ENCODE measurements around the gene LRP1B.
"Not testable (repeated sequence)": the region's sequence is repeated elsewhere in the genome, so short reads cannot be mapped to it uniquely, and the experiment has no call there.

Gene LRP1B

DNA sequence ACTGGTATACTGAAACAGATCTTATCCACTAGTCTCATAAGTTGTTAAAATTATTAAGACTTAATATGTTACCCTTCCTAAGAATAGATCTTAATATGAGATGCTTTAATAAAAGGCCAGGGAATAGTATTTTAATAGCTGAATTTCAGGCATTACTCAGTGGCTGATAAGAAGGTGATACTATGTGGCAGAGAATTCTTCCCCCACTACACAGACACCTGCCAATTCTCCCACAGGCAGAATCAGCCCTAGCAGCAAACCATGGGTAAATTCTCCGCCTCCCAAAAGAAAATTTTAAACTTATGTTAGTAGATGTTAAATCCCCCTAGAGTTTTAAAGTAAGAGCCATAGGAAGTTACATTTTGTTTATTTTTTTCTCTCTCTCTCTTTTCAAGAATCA, 888.8 kb downstream of the LRP1B start:
- no peak for DNase-seq

DNA sequence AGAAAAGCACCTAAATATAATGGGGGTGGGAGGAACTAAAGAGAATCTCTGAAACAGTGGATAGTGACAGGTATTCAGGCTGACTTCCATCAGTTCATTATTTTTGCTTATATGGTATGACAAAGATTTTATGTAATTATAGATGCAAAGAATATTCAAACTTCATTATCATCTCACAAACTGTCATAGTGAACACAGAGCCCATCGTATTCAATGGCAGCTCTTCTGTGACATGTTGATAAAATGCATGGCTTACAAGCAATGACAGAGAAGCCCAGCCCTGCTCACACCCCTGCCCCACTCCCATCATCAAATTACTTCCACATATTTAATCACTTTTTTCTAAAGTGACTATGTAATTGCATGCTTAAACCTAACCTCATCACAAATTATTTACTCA, 904.3 kb downstream of the LRP1B start:
- DNase-seq, result no peak

- DNase-seq, result peak in 1 of 4 experiments; percentile 39
Measured at GRCh38 chr2:141207036-141207385, 923.8 kb downstream of the LRP1B start.

GRCh38 chr2:141201016-141201565, 929.7 kb downstream of the LRP1B start:
- no peak for DNase-seq

GRCh38 chr2:141200191-141200590, 930.6 kb downstream of the LRP1B start:
- no peak for DNase-seq

DNA sequence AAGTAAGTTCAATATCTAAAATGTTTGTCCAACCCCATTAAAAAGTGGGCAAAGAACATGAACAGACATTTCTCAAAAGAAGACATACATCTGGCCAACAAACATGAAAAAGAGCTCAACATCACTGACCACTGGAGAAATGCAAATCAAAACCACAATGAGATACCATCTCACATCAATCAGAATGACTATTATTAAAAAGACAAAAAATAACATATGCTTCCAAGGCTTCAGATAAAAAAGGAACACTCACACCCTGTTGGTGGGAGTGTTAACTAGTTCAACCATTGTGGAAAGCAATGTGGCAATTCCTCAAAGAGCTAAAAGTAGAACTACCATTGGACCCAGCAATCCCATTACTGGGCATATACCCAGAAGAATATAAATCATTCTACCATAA, 931.1 kb downstream of the LRP1B start:
- no peak for DNase-seq

DNA sequence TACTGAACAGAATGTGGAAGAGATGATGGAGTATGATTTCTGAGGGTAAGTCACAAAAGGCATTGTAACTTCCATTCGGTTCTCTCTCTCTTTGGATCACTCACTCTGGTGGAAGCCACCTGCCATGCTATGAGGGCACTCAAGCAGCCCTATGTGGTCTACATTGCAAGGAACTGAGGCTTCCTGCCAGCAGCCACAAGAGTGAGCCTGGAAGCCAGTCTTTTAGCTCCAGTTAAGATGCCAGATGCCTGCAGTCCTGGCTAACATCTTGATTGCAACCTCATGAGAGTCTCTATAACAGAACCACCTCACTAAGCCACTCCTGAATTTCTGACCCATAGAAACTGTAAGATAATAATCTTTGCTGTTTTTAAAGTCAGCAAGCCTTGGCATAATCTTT, 935.7 kb downstream of the LRP1B start:
- DNase-seq, result no peak

DNA sequence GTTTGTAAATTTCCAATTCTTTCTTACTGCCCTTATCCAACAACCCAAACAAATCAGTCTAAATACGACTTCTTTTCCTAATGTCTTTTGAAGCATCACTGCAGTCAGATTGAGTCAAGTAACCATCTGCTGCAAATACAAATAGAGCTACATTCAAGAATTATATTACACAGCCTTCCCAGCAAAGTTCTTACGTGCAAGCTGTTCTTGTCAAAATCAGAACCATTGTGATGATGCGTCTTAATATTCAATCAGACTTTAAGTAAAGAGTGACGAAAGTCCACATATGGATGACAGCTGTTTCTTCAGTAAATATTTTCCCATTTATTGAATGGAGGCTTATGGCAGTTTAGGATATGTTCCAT, 943.8 kb downstream of the LRP1B start:
- DNase-seq, result no peak

DNA sequence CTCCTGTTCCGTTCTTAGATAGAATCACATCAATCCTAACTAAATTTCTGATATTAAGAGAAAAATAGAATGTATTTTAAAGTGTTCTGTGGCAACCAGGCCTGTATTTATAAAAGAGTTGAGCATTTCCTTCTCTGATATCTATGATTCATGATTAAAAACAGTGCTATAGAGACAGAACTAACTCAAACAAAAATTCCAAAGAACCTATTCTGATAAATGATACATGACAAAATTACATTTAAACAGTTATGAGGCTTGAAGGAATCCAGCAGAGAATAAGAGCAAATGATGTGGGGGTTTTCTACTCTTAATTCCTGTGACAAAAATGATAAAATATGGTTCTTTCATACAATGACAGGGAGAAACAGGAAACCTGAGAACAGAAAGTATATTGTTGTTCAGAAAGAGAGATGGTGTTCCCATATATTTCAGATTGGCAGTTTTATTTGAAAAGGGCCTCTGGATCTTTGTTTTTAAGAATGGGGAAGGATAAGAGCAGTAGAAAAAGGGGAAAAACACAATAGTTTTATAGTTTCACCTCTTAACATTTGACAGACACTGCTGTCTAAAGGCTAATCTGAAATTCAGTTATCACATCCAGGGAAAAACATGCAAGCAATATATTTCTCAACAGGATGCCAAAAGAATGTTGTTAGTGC, 944.3 kb downstream of the LRP1B start:
- DNase-seq, result no peak

- DNase-seq, result no peak
Measured at GRCh38 chr2:141182246-141182645, 948.6 kb downstream of the LRP1B start.

GRCh38 chr2:141169117-141169516, 961.7 kb downstream of the LRP1B start:
- not testable (repeated sequence) for DNase-seq

DNA sequence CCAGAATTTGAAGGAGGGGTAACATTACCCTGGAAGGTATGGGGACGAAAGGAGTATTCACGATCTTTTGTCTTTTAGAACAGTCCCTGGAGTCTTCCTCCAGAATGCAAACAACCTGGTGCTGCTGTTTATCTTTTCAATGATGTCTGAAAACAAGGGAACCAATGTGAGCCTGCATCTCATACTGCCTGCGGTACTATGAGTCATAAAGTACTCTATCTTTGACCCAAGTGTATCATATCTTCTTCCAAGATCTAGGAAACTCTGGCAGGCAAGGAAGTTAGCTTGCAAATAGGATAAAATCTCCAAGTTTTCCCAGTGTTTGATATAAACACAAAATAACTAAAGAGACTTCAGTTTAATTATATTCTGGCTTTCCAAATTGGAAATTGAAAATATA, 968.5 kb downstream of the LRP1B start:
- no peak for DNase-seq

DNA sequence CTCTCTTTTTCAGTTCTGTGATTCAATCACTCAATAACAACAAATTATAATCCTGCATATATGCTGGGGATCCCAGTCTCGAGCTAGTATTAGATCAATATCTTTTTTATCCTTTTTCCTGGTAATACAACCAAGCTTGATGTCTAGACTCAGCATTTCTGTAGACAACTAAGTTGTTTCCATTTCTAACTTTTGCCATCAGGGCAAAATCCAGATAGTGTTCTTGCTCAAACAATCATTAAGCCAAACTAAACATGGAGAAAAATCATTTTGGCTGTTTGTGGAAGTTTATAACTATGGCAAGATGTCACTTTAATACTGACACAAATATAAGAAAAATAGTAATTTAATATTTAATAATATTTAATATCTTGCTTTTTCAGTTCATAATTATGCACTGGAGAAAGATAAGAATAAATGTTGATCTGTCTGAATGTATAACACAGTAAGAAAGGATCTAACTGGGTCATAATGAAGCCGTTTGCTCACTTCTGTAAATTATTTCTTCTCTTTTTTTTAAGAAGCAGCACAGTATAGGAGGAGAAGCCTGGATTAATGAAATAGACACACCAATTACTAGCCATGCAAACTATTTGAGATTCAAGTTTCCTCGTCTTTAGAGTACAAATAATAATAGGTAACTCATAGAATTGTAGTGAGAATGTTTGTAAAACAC, 979.1 kb downstream of the LRP1B start:
- no peak for DNase-seq

GRCh38 chr2:141142025-141142424, 988.8 kb downstream of the LRP1B start:
- DNase-seq, result no peak

GRCh38 chr2:141137122-141137693, 993.6 kb downstream of the LRP1B start:
- no peak for DNase-seq

DNA sequence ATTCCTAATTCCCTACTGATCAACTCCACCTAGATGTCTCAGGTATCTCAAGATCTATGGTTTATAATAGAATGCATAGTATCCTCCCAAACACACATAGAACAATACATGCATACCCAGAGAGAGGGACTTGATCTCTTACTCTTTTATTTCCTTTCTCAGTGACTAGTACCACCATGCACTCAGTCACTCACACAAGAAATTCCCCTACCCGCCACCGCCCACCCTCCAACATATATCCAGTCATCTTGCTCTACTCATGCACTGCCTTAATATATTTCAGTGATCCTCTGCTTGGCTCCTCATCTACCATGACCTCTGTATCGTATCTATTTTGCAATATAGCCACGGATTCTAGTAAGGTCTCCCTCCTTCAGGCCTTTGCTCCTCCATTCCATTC, 996.9 kb downstream of the LRP1B start:
- no peak for DNase-seq

DNA sequence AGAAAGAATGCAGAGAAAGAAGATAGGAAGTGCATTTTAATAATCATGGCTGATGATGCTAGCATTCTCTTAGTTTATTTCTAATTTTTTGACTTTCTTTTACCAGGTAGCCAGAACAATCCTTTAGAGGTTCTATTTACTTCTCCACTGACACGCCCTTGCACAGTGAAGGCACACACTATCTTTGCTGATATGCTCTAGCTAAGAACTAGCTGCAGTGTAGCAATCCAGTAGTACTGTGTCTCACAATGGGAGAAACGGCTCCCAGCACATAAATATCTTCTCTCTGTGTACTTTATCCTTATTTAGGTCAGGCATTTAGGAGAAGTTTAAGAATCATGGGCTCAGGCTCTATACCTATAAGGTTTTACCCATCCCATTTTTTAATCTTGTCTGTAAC, 1005.4 kb downstream of the LRP1B start:
- no peak for DNase-seq

GRCh38 chr2:141118836-141119235, 1012.0 kb downstream of the LRP1B start:
- no peak for DNase-seq

DNA sequence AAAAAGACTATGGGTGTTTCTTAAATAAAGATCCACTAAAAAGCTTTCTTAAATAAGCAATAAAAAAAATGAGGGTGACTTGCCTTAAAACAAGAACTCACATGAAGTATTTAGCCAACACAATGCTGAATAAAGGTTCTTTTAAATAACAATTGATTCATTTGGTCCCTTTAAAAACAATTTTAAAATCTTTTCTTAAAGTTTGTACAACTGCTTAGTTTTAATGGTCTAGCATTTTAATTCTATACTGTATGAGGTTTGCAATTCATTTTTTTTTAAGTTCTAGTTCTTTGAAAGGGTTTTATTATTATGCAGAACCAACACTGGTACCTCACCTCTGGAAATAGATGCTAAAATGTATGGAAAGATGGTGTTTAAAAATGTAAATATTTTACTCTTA, 1017.5 kb downstream of the LRP1B start:
- DNase-seq, result no peak

GRCh38 chr2:141109633-141110032, 1021.2 kb downstream of the LRP1B start:
- peak in 1 of 4 experiments; percentile 1 for DNase-seq

GRCh38 chr2:141105763-141106162, 1025.1 kb downstream of the LRP1B start:
- DNase-seq, result no peak

DNA sequence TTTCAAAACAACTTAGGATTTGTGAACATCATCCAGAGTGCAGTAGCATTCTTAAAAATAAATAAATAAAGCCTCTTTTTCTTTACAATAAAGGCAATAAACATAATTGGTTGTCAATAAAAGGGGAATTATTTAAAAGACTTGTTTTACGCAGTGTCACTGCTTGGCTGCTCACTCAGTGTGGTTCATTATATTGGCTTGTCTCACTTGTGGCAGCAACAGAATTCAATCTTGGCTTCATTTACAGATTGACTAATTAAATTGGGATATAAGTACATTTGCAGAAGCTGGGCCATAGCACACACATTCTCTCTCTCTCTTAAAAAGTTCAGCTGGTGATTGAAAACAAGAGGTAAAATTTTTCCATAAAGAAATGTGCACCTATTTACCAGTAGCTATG, 1027.6 kb downstream of the LRP1B start:
- no peak for DNase-seq

GRCh38 chr2:141079231-141079630, 1051.6 kb downstream of the LRP1B start:
- no peak for DNase-seq

DNA sequence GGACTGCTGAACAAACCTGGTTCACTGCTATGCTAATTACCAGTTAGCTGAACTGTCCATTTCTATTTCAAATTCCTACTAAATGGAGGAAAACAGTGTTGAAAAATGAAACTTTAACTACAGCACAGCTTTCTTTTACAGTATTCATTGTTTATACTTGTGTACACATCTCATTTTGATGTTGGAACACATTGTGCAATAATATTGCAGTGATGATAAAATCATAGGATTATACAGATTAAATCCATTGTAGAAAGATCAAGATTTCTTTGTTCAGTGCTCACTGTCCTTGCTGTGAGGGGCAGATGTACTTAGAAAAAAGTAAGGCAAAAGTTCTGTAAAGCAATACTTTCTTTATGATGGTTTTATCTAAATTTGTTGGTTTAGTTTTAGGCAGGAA, 1055.1 kb downstream of the LRP1B start:
- DNase-seq, result no peak
